Measurements from ENCODE around the gene ATAD2B. TPM values are rescaled to one million over a fixed set of nuclear protein-coding genes. Genes with fewer than 3 reads are reported as not detected.

Gene ATAD2B
- total RNA-seq, 4 donors from 2014 or later = 28.8 to 81.9 (median 31.8) TPM

Other genes starting within 250 kb of the ATAD2B start
- gene UBXN2A, start 13.3 kb upstream of the ATAD2B start, total RNA-seq = 10 to 100 TPM in 3 of 4 donors, 1 to 10 TPM in 1; 10.0 to 15.1 (median 12.1) TPM
- gene MFSD2B, start 83.0 kb upstream of the ATAD2B start, total RNA-seq = 1 to 10 TPM in 1 of 4 donors, not detected in 3; 1.6 TPM
- gene WDCP, start 120.3 kb upstream of the ATAD2B start, total RNA-seq = 1 to 10 TPM; 2.5 to 8.5 (median 4.1) TPM
- gene FKBP1B, start 122.6 kb upstream of the ATAD2B start, total RNA-seq = 1 to 10 TPM; 4.3 to 8.0 (median 6.6) TPM
- 100 to 1,000 TPM in 1 of 4 donors, 10 to 100 TPM in 3; 72.1 to 101 (median 85.6) TPM for gene SF3B6, start 149.2 kb upstream of the ATAD2B start, total RNA-seq
- gene TP53I3, start 157.7 kb upstream of the ATAD2B start, total RNA-seq = 10 to 100 TPM in 3 of 4 donors, 1 to 10 TPM in 1; 6.7 to 15.5 (median 12.3) TPM
- 1 to 10 TPM in 1 of 4 donors, not detected in 3; 1.0 TPM for gene PFN4, start 196.2 kb upstream of the ATAD2B start, total RNA-seq
- 10 to 100 TPM in 1 of 4 donors, 1 to 10 TPM in 3; 4.1 to 14.6 (median 7.5) TPM for gene FAM228B, start 196.3 kb upstream of the ATAD2B start, total RNA-seq
- gene FAM228A, start 247.9 kb upstream of the ATAD2B start, total RNA-seq = under 1 TPM in 2 of 4 donors, not detected in 2; 0.72 to 0.89 TPM